Panc1 (cell line): ENCODE results near the gene TP53I11. TPM values are rescaled to one million over a fixed set of nuclear protein-coding genes. Genes with fewer than 3 reads are reported as not detected.
A peak's percentile ranks its signal among the peaks of the same experiment; 100 is the strongest.

Source experiments
- ATAC-seq: fragments of 200-7000 bp; cut with Tn5 transposase; 2 replicates; pipeline ENCODE4 v1.9.1; 2020; ENCODE audit warnings: mild to moderate bottlenecking, moderate library complexity
- BruUV-seq: library from RNA; stranded (reverse); fragments of 400-500 nt; replicated peaks from 2 replicates; lab custom pipeline; 2021; lab: Mats Ljungman, UMichigan
- CTCF ChIA-PET: fragments of 300-600 bp; sonication (Branson Sonifier 250); formaldehyde crosslinking; loops from one replicate; lab custom pipeline; 2022; ENCODE audit warnings: antibody characterized with exemption; lab: Charles Lee
- POLR2A ChIA-PET: fragments of 300-600 bp; sonication (Branson Sonifier 250); formaldehyde crosslinking; loops from one replicate; lab custom pipeline; 2022; ENCODE audit warnings: antibody characterized with exemption; lab: Charles Lee
- DNase-seq: peaks from one replicate; pipeline ENCODE4 v3.0.0-alpha.2; 2010; ENCODE audit warnings: low read depth, low spot score
- H3K27ac ChIP-seq: 2 replicates; pipeline ENCODE4 v1.5.1; 2011; ENCODE audit warnings: mild to moderate bottlenecking, low read length, inconsistent platforms
- H3K27me3 ChIP-seq: fragments of 200-500 bp; sonication (Bioruptor generic); 2 replicates; pipeline ENCODE4 v1.6.0; 2014; ENCODE audit warnings: low read length, inconsistent platforms; ENCODE audit not compliant: control insufficient read depth, insufficient read depth
- H3K36me3 ChIP-seq: fragments of 200-500 bp; sonication (Bioruptor generic); 2 replicates; pipeline ENCODE4 v1.5.1; 2014; ENCODE audit warnings: inconsistent platforms, mild to moderate bottlenecking, low read length, moderate library complexity; ENCODE audit not compliant: control insufficient read depth, insufficient read depth
- H3K4me1 ChIP-seq: 2 replicates; pipeline ENCODE4 v1.5.1; 2011; ENCODE audit warnings: inconsistent platforms, mild to moderate bottlenecking, low read length, moderate library complexity; ENCODE audit not compliant: control insufficient read depth, insufficient read depth
- H3K4me3 ChIP-seq, 2 experiments: 2 replicates each; pipeline ENCODE4 v1.5.1; 2011 to 2012; ENCODE audit warnings: low read depth in 2 of 2, low read length in 2 of 2, mild to moderate bottlenecking in 2 of 2, inconsistent platforms in 1 of 2, moderate library complexity in 1 of 2
- H3K9me3 ChIP-seq: fragments of 200-500 bp; sonication (Bioruptor generic); 2 replicates; pipeline ENCODE4 v1.5.1; 2014; ENCODE audit warnings: low read depth, mild to moderate bottlenecking, inconsistent platforms, low read length, moderate library complexity; ENCODE audit not compliant: control insufficient read depth, insufficient read depth
- CTCF ChIP-seq: fragments of 450-650 bp; IDR thresholded peaks from 2 replicates; pipeline ENCODE4 v1.5.1; 2017; ENCODE audit warnings: mild to moderate bottlenecking
- POLR2AphosphoS5 ChIP-seq: IDR thresholded peaks from 2 replicates; pipeline ENCODE4 v1.6.1; 2012; ENCODE audit warnings: mild to moderate bottlenecking, low read depth, low read length, moderate library complexity
- REST ChIP-seq, 2 experiments: IDR thresholded peaks; 2 replicates each; pipeline ENCODE4 v1.6.1; 2011 to 2012; ENCODE audit warnings: low read depth in 2 of 2, control low read depth in 1 of 2, low read length in 1 of 2, mild to moderate bottlenecking in 1 of 2, moderate library complexity in 1 of 2; ENCODE audit not compliant: insufficient read depth in 1 of 2
- SIN3A ChIP-seq: IDR thresholded peaks from 2 replicates; pipeline ENCODE4 v1.6.1; 2012; ENCODE audit warnings: low read depth, mild to moderate bottlenecking, low read length, moderate library complexity, borderline replicate concordance; ENCODE audit not compliant: insufficient read depth
- TCF7L2 ChIP-seq: IDR thresholded peaks from 2 replicates; pipeline ENCODE4 v1.6.1; 2011; ENCODE audit warnings: mild to moderate bottlenecking, low read depth, low read length, inconsistent platforms
- in situ Hi-C: cut with HindIII; loops from 2 replicates; pipeline ENCODE4 v1.10.0; 2016; ENCODE audit warnings: low sequenced_read_pairs, low pct_unique_long_range_greater_than_20kb
- intact Hi-C: fragments of 100-400 bp; cut with micrococcal nuclease; formaldehyde crosslinking; loops from one replicate; pipeline ENCODE4 v1.10.0; 2022; ENCODE audit not compliant: unreplicated experiment
- total RNA-seq: library from RNA; stranded (reverse); gene quantifications from one replicate; pipeline ENCODE4 v1.2.1, GENCODE V29; 2021; ENCODE audit not compliant: unreplicated experiment

TP53I11 gene
- total RNA-seq, 1 experiment from 2014 or later: 132 TPM

- no peak overlapping the region for H3K27ac ChIP-seq
- in situ Hi-C loops (no loop called here), intact Hi-C loops (loop anchor here (10.0 kb wide), 2 partner anchors 75 to 395 kb away; no protein-coding TSS in a partner anchor)
- TSS peak; percentile 41 for BruUV-seq
- no peaks in the 10 kb centered on the region for H3K36me3 ChIP-seq
- TF ChIP-seq CTCF: no peak; the same call in 1 of the 2 replicates
- TF ChIP-seq POLR2AphosphoS5: no peak
- no peak for TF ChIP-seq SIN3A
- no peak for TF ChIP-seq REST (IDR thresholded peaks at IDR 0.05; ENCODE audit: insufficient read depth in 1 of 2, low read depth in 2 of 2, low read length in 1 of 2)
- no peak overlapping the region for H3K4me3 ChIP-seq
- ChIA-PET POLR2A (no interaction called here), CTCF (interaction anchor here (2.0 kb wide), 1 partner anchor 165 kb away, joined by 5 read pairs; no protein-coding TSS in a partner anchor)
- no peaks in the 10 kb centered on the region for H3K27me3 ChIP-seq
- H3K4me1 ChIP-seq: peaks cover 42% of the 10 kb centered on the region
- H3K9me3 ChIP-seq: no peaks in the 10 kb centered on the region
- DNase-seq (no peak), ATAC-seq (no peak)
These were observed 10.8 kb downstream of the TP53I11 start for GRCh38 chr11:44939673-44940395.

- DNase-seq (no peak), ATAC-seq (no peak)
- TF ChIP-seq REST (IDR thresholded peaks at IDR 0.05; ENCODE audit: insufficient read depth in 1 of 2, low read depth in 2 of 2, low read length in 1 of 2) (no peak), POLR2AphosphoS5 (no peak), TCF7L2 (no peak), CTCF (no peak), SIN3A (no peak)
- Histone ChIP-seq H3K27ac (no peak overlapping the region), H3K9me3 (no peaks in the 10 kb centered on the region), H3K4me1 (peaks cover 27% of the 10 kb centered on the region), H3K27me3 (no peaks in the 10 kb centered on the region), H3K36me3 (no peaks in the 10 kb centered on the region), H3K4me3 (no peak overlapping the region)
- POLR2A ChIA-PET: no interaction called here
- intact Hi-C loops: loop anchor here (10.0 kb wide), 1 partner anchor 397 kb away; no protein-coding TSS in a partner anchor
- in situ Hi-C loops: no loop called here
- CTCF ChIA-PET: interaction anchor here (1.5 to 3.3 kb wide), 3 partner anchors 12 to 166 kb away, joined by 4 to 88 read pairs (median 5); partner anchors contain the start of gene TP53I11
- BruUV-seq: no TSS peak
These were observed 12.5 kb downstream of the TP53I11 start for GRCh38 chr11:44938066-44938691.
